SIG-M5 treated with dmso at 0.1 percent for 504 hours (cell line): ENCODE data around the gene HDAC10.
A peak's percentile ranks its signal among the peaks of the same experiment; 100 is the strongest.

ENCODE experiments used
- DNase-seq: peaks from one replicate; lab custom pipeline; 2025; ENCODE audit not compliant: unreplicated experiment; lab: John Stamatoyannopoulos, UW

The HDAC10 gene

DNA sequence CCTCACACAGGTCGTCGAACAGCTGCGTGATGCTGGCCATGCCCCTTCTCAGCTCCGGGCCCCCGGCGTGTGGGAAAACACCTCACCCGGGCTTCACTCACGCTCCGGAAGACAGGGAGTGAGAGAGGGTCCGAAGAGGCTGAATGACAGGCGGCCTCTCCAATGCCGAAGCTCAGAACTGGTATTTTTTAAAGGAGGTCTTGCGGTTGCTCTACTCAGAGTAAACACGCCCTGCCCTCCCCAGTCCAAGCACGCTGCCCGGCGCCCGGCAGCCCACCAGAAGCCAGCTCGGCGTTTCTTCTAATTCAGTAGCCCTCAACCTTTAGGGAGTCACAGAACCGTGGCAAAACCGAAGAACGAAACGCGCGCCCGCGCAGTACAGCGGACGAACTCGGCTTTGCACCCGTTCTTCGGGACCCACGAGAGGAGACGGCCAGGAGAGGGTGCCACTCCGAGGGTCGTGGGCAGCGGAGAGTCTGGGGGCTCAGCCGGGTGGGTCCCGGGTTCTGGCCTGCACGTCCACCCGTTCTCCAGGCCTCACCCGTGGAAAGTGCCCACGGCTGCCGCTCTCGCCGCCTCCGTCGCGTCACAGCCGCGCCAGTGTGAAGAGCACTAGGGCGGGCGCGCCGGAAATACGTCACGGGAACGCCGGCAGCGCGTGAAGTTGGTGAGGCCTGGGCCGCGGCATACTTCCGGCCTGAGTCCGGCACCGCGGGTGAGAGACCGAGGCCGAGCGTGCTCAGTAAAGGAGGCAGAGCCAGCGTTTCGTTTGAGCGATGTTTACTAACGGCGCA lies 6.4 kb downstream of the HDAC10 start, which contains the start of gene TUBGCP6:
Gene TUBGCP6 (minus strand): TSS at position 604 of the 794 bp plus-strand sequence. CDS start 564 bp downstream, at position 40.
- DNase-seq = peak; percentile 83

DNA sequence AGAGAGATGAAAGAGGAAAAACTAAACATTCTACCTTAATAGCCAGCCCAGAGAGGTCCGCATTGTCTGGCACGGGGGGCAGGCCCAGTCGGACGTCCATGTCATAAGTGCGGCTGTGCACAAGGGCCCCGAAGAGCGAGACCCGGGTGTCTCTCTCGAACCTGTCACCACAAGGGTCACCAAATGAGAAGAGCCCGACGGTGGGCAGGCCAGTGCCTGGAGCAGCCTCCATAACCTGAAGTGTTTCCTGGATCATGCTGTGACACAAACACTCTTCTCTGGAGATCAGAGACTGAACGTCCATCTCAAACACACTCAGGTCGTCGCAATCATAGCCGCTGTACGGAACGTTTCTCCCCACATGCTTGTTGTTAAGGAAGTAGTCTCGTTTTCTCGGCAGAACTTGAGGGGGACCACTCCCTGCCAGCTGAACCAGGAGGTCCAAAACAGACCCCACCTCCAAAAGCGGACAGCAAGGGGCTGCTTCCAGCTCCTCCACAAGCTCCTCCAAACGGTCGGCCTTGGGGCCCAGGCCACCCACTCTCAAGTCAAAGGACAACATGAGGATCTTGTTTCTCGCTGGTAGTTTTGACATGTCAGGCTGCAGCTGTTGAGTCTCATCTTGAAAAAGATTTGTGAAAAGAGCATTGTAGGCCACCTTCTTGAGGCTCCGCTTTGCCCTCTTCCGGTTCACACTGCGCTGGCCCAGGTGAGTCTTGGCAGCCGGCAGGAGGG lies 7.2 kb downstream of the HDAC10 start:
- DNase-seq = peak; percentile 16

- DNase-seq = peak; percentile 5
Observed at GRCh38 chr22:50242406-50242949, 8.6 kb downstream of the HDAC10 start.

DNA sequence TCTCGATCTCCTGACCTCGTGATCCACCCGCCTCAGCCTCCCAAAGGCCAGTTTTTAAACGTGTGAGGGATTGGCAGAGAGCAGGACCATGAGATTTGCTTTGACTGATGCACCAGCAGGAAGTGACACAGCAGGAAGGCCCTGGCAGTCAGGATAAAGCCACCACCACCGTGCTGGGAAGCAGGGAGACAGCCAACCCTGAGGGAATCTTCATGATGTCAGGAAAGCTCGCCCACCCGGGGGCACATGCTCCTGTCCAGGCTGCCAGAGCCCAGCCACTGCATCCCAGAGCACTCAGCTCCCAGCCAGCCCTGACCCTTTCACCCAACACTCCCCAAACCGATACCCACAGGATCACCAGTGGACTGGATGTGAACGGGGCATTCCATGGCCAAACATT lies 12.3 kb downstream of the HDAC10 start:
- no peak for DNase-seq

GRCh38 chr22:50236731-50237409 lies 14.2 kb downstream of the HDAC10 start:
- DNase-seq = peak; percentile 5

GRCh38 chr22:50233223-50233622 lies 17.8 kb downstream of the HDAC10 start:
- no peak for DNase-seq

DNA sequence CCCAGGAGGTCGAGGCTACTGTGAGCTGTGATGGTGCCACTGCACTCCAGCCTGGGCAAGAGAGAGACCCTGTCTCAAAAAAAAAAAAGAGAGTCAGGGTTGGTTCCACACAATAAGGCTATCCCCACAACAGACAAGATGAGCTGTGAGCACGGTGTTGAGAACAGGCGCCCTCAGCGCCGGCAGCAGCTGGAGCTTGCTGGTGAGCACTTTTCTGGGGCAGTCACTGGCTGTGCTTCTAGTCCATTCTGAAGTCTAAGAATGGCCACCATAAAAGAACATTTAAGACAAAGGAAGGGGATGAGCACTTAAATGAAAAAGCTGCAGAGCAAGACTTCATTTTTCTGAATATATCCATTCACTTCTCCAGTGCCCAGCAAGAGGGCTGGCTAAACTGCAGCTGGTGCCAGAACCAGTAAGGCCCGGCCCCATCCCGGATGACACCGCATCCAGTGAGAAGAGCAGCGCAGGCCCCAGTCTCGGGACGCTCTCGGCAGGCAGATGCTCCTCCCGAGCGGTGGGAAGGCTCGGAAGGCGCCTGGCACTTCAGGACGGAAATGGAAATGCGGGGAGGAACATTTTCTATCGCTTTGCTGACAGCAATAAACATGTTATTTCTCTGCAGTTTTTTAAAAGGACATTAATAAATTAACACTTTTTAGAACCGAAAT lies 18.4 kb downstream of the HDAC10 start:
- no peak for DNase-seq

DNA sequence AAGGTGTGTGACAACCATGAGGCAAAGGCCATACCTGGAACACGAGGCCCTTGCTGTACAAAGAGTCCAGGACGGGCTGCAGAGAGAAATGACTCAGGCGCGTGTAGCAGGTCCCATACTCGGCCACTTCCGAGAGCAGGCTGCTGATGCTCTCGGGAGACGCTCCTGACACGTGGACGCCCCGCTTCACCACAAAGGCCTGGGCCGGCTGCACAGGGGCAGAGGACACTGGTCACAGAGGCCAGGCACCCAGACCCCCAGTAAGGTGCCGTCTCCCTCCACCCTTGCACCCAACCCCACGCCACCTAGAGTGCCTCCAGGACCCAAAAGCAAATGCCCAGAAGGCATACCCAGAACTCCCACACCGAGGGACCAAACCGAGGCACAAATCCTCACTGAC lies 21.7 kb downstream of the HDAC10 start:
- DNase-seq = no peak

- no peak for DNase-seq
Observed at GRCh38 chr22:50228366-50228765, 22.7 kb downstream of the HDAC10 start.

DNA sequence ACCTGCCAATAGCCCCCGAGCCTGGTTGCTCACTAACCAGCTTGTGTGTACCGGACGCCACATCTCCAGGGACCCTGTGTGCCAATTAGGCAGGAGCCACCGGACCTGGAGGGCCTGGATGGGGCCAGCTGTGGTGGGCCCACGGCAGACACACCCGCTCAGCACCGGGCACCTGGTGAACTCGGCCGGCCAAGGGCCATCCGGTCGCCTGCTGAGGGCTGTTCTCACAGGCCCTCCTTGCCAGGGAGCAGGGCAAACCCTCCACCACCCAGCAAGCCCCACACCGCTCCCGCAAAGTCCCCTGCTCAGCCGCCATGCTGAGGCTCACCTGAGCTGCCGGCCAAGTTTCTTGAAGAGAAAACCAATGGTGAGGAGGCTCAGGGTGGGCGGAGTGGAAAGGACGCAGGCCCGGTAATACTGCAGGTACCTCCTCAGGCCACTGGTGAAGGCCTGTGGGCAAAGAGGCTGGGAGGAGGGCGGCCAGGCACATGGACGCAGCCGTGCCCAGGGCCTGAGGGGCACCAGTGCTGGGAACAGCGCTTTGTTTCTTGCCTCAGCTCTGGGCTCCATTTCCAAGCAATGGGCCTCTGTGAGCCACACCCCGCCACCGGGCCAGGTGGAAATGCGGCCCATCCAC lies 23.4 kb downstream of the HDAC10 start:
- no peak for DNase-seq

- DNase-seq = no peak
Observed at GRCh38 chr22:50226875-50227165, 24.2 kb downstream of the HDAC10 start.

DNA sequence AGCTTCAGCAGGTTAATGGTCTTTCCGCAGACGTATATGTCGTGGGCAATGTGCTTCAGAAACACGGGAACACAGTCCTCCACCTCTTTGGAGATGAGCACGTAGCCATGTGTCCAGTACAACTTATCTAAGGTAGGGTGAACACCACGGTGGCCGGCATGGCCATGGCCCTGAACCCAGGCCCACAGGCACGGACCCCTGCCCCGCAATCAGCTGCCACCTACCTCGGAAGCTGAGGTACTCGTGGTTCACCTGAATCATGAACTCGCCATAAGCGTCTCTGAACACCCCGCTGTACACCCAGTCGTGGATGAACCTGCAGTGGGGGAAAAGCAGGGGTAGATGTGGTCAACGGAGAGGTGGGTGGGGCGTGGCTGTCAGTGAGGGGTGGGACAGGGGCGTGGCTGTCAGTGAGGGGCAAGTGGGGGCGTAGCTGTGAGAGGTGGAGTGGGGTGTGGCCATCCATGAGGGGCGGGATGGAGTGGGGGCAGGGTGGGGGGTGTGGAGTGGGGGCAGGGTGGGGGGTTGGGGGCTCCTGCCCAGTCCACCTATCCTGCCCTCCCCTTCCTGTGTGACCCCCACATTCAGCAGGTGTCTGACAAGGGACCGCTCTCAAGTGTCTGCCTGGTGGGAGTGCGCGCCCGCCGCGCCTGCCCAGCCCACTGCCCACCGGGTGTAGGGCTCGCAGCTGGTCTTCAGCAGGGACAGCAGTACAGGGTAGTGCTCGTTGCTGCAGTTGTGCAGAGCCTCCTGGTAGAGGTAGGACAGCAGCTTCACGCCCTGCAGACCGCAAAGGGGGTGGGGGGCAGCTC lies 24.8 kb downstream of the HDAC10 start:
- DNase-seq = no peak

GRCh38 chr22:50225200-50225969 lies 25.7 kb downstream of the HDAC10 start:
- no peak for DNase-seq

DNA sequence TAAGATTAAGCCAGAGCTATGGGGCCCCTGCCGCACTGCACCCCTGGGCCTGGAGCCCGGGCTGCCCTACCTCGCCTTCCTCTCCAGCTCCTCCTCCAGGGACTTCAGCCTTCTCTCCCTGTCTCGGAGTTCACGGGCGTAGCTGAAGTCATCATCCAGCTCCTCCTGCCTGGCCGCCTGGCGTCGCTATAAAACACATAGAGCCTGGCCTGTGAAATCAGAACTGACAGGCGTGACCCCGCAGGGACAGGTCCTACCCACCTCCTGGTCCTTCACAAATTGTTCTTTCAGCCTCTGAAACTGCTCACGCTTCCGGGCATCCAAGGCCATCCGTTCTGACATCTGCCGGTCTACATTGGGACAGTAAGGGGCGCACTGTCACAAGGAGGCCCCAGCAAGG lies 27.0 kb downstream of the HDAC10 start:
- no peak for DNase-seq

DNA sequence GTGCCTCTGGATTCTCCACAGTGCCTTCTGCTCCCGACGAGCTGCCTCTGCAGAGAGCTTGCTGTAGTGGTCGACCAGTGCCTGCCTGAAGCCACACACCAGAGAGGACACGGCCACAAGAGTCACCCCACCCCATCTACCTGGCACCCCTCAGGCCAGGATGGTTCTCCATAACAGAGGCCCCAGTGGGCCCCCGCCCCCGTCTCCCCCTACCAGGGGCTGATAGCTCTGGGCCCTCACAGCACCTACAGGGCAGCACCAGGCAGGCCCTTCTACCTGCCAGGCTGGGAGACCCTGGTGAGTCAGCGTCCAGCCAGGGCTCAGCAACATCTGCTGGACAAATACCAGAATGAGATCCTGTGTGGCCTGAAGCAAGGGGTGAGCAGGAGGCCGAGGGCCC lies 28.6 kb downstream of the HDAC10 start:
- no peak for DNase-seq

GRCh38 chr22:50221410-50222300 lies 29.4 kb downstream of the HDAC10 start:
- DNase-seq = no peak

DNA sequence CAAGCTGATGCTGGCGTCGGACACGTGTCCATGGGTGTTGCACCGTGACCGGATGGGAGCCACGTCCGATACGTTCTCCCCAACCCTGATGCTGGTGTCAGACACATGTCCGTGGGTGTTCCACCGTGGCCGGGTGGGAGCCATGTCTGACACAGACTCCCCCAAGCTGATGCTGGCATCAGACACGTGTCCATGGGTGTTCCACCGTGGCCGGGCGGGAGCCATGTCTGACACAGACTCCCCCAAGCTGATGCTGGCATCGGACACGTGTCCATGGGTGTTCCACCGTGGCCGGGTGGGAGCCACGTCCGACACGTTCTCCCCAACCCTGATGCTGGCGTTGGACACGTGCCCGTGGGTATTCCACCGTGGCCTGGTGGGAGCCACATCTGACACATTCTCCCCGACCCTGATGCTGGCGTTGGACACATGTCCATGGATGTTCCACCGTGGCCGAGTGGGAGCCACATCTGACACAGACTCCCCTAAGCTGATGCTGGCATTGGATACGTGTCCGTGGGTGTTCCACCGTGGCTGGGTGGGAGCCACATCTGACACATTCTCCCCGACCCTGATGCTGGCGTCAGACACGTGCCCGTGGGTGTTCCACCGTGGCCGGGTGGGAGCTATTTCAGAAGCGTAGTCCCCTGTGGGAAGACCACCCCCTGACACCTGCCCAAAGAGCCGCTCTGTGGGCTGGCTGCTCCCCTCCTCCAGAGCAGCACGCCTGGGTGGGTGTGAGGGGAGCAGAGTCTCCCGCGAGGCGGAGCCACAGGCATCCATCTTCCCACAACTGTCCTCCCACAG lies 30.3 kb downstream of the HDAC10 start:
- DNase-seq = no peak
